Endothelial cell of umbilical vein (primary cell): ENCODE measurements around the gene RAB31.

Source experiments
- CTCF ChIP-seq, 2 donors: IDR thresholded peaks; 1 replicate in 1 of 2; 2 replicates in 1 of 2; pipeline ENCODE4 v1.5.1; 2011; ENCODE audit warnings: low read length in 2 of 2, mild to moderate bottlenecking in 2 of 2, moderate library complexity in 2 of 2, control low read depth in 1 of 2, inconsistent platforms in 1 of 2, low read depth in 1 of 2; ENCODE audit not compliant: insufficient read depth in 1 of 2; ENCODE audit errors: extremely low read depth in 1 of 2
- JUN ChIP-seq: IDR thresholded peaks from 2 replicates; pipeline ENCODE4 v1.6.1; 2011; ENCODE audit warnings: borderline replicate concordance, low read depth; ENCODE audit not compliant: insufficient read length, insufficient read depth
- POLR2AphosphoS5 ChIP-seq: IDR thresholded peaks from 2 replicates; pipeline ENCODE4 v1.6.1; 2012; ENCODE audit warnings: low read depth, mild to moderate bottlenecking, control low read depth, low read length, moderate library complexity; ENCODE audit not compliant: insufficient read depth
- TF ChIP-seq, protein P1 (sequence below): IDR thresholded peaks from 2 replicates; pipeline ENCODE4 v1.6.1; 2011; ENCODE audit not compliant: insufficient read depth, insufficient read length

GRCh38 chr18:9711361-9712129 lies 3.4 kb downstream of the RAB31 start:
- TF ChIP-seq, protein P1, sequence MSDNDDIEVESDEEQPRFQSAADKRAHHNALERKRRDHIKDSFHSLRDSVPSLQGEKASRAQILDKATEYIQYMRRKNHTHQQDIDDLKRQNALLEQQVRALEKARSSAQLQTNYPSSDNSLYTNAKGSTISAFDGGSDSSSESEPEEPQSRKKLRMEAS: no peak
- TF ChIP-seq POLR2AphosphoS5: no peak
- TF ChIP-seq CTCF (IDR thresholded peaks at IDR 0.05; ENCODE audit: extremely low read depth in 1 of 2, insufficient read depth in 1 of 2, low read depth in 1 of 2, low read length in 2 of 2): no peak
- no peak for TF ChIP-seq JUN
